HG02588 (cell line): ENCODE measurements around the gene BTBD2.

Source experiments
- ATAC-seq: cut with Tn5 transposase; IDR thresholded peaks from one replicate; pipeline ENCODE4 v1.9.1; 2021; ENCODE audit warnings: mild to moderate bottlenecking, moderate library complexity; ENCODE audit not compliant: unreplicated experiment

Gene BTBD2

DNA sequence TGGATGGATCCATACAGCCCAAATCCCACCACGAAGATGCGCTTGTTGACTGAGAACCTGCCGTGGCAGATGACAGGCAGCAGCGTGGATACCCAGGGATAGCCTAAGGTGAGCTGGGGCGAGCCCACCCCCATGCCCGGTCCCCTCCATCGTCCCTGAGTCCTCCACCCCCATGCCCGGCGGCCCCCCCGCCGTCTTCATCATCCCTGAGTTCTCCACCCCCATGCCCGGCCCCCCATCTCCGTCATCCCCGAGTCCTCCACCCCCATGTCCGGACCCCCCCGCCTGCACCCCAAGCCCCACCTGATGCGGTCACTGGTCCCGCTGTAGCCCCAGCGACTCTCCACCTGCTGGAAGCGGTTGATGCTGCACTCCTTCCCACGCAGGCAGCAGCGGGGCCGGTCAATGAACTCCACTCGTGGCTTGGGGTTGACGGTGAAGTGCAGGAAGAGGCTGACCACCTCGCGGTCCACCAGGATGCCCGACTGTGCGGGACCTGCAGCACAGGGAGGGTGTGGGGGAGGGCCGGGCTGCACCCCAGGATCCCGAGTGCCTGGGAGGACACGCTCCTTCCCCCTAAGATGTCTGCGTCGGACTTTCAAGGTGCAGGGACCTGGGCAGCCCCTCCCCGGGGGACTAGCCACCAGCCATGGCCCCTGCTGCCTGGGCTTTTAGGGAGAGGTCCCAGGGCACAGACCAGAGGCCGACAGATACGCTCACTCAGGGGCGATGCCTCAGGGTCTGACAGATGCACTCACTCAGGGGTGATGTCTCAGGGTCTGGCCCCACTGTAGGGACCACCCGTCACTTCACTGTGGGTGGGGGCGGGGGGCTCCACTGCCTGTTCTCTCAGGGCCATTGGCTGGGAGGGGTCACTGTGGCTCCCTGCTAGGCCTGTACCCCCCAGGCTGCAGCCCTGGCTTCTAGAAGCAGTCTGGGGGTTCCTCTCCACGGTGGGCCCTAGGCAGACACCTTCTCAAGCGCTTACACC, 28.0 kb downstream of the BTBD2 start:
- no peak for ATAC-seq

DNA sequence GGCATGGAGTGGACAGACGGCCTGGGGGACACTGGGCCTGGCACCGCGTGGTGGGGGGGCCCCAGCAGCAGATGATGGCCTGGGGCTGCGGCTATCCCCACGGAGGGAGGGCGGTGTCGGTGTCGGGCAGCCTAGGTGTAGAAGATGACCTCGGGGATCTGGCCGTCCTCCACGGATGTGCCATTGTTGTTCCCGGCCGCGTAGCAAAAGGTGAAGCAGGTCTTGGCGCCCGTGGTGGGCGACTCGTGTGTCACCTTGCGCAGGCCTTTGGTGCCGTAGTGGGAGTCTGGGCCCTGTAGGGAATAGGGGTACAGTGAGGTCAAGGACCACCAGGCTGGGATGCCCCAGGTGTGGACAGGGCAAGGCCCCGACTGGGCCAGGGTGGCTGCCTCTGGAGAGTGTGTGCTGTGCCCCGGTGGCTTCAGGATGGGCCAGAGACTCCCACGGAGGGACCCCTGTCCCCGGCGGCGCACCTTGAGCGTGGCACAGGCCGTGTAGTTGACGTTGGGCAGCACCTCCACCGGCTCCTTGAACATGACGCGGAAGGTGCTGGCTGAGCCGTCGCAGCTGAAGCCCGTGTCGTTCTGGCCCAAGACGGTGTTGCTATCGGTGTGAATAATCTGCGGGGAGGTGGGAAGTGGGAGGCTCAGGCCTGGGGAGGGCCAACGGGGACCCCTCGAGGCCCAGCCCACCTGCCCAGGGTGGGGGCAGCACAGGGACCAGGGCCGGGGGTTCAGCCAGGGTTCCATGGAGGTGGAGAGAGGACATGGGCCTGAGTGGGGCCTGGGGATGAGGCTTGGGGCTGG, 29.0 kb downstream of the BTBD2 start:
- no peak for ATAC-seq

DNA sequence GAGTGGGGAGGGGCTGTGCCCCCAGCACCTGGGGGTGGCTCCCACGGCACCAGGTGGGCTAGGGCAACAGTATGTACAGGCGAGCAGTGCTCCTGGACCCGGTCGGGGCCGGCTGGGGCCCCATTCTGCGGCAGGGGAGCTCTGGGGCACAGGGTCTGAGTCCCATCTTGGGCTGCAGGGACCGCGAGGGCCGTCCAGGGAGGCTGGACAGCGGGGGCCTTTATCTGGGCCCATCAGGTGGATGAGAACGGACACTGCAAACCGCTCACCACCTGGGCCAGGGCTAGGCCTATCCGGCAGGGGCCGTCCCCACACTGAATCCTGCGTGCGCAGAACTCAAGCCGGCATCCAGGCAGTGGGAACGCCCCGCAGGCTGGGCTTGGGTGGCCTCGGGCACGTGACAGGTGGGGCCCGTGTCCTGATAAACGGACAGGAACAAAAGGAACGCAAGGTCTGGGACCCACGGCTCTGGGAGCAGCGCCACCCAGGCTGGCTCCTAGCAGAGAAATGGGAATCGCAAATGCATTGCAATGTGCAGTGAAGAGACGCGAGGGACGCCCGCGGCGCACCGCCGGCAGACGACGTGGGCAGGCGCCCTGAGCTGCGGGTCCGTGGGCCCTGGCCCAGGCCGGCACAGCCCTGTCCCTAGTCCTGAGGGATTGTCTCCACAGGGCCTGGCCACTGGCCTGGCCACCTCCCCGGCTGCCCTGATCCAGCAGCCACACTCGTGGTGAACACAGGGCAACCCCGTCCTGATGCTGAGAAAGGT, 29.7 kb downstream of the BTBD2 start:
- no peak for ATAC-seq

DNA sequence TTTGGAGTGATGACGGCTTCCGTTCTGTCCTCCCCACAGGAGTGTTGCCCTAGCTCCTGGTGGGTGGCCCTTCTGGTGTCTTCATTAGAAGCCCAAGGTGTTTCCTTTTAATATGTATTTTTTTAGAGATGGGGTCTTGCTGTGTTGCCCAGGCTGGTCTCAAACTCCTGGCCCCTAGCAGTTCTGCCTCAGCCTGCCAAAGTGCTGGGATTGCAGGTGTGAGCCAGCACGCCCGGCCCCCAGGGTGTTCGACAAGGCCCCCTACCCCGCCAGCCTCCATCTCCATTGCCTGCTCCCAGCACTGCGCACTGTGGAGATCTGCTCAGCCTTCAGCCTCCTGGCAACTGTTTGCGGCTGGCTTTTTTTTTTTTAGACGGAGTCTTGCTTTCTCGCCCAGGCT, 31.2 kb downstream of the BTBD2 start:
- no peak for ATAC-seq

DNA sequence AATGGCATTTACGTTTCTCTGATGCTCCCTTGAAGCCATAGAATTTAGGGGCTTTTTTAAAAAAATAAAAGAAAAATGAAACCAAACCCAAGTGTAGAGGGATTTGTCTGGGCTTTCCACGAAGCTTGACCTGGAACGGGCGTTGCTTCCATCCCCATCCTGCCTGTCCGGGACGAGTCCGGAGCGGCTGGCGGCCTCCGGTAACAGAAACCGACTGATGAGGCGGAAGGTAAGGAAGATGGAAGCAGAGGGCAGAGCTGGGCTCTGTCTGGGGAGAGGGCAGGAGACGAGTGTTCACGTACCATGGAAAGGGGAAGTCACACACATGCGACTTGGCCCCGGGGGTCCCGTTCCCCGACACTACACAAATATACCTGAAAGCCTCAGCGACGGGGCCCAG, 34.3 kb downstream of the BTBD2 start:
- ATAC-seq, result no peak

DNA sequence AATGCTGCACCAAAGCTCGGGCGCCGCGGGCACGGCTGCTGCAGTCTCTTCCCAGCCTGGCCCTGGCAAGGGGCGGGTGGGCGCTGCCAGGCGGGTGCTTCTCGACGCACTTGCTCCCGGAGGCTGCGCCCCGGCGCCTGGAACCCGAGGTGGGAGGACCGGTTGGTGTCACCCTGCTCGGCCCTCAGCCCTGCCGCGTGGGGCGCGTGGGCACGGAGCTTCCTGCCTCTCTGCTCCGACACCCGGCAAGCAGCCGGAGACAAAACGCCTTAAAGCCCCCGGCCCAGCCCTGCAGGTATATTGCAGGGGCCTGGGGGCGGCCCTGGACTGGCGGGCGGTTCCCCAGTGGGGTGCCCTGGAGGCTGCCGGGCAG, 34.7 kb downstream of the BTBD2 start:
- no peak for ATAC-seq

DNA sequence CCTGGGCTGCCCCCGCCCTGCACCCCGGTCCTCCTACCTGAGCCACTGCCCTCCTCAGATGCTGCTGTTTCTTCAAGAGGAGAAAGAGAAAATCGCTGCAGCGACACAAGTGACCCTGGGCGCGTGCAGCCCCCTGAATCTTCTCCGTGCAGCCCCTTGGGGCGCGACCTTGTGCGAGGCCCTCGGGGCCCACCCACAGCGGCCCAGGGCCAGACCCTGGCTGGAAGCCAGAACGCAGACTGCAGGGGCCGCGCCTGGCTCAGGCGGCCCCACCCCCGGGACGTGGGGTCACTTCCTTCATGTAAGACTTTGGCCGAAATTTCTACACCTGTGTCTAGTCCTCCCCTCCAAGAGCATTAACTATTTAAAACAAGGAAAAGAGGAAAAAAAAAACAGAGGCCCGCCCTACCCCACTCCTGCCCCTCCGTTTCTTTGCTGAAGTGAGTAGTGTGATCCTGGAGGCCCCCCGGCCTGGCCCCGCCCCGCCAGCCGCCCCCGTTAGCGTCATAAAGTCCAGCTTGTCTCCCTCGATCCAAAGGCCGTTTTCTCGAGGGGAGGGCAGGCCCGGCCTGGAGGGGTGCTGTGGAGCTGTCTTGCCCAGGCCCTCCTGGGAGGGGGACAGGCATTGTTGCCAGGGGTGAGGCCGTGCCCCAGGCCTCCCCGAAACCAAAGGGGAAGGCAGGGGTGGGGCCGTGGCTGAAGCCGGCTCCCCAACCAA, 35.3 kb downstream of the BTBD2 start:
- no peak for ATAC-seq

DNA sequence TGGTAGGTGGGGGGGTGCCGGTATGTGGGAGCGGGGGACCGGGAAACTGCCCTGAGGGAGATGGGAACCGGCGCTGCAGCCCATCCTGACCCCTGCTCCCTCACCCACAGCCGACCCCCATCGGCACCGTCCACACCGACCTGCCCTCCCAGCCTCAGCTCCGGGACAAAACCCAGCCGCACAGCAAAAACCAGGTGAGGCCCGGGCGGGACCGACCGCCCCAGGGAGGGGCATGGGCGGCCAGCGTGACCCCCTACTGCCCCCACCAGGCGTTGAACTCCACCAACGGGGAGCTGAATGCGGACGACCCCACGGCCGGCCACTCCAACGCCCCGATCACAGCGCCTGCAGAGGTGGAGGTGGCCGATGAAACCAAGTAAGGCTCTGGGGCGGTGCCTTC, 35.9 kb downstream of the BTBD2 start:
- ATAC-seq, result no peak

DNA sequence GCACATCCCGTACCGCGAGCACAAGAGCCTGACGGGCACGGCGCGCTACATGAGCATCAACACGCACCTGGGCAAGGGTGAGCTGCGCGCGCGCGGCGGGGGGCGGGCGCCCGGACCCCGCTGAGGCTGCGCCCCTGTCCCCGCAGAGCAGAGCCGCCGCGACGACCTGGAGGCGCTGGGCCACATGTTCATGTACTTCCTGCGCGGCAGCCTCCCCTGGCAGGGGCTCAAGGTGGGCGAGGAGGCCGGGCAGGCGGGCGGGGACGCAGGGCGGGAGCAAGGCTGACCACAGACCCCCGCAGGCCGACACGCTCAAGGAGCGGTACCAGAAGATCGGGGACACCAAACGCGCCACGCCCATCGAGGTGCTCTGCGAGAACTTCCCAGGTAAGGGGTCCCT, 36.5 kb downstream of the BTBD2 start:
- no peak for ATAC-seq

DNA sequence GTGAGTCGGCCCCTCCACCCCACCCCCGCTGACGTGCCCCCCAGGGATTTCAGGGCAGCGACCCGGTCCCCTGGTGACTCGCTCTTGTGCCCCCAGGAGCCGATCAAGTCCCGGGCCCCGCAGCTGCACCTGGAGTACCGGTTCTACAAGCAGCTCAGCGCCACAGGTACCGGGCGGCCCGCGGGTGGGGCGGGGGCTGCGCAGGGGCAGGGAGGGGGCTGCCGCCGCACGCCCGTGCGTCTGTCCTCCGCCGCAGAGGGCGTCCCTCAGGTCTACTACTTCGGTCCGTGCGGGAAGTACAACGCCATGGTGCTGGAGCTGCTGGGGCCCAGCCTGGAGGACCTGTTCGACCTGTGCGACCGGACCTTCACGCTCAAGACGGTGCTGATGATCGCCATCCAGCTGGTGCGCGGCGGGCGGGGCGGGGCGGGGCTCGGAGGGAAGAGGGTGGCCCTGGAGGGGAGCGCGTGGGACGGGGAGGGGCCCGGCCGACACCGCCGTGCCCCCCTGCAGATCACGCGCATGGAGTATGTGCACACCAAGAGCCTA, 37.1 kb downstream of the BTBD2 start:
- ATAC-seq, result no peak

DNA sequence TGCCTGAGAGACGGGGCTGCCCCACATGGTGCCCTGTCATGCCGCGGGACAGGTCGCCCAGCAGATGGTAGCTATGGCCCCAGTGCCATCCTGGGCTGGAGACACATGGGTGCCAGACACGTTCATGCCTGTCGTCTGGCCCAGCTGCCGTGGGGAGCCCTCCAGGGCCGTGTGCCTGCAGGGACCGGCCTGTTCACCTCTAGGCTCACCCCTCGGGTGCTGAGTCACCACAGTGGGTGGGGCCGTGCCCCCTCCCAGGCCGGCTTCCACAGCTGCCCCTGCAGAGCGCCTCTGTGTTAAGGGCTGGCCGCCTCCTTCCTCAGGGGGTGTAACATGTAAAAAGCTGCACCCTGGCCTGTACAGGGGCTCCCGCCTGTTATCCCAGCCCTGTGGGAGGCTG, 38.4 kb downstream of the BTBD2 start:
- no peak for ATAC-seq

DNA sequence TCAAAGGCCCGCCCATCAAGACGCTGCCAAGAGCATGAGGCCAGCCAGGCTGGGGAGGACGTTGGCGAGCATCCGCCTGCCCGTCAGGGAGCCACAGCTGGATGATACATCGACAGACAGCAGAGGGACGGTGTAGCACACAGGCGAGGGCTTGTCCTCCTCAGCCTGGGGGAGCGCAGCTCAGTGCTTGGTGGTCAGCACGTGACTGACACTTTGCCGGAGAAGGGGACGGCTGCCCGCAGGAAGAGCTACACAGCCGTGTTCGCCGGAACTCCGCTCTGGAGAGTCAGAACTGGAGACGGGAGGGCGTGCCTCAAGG, 40.4 kb downstream of the BTBD2 start:
- no peak for ATAC-seq

DNA sequence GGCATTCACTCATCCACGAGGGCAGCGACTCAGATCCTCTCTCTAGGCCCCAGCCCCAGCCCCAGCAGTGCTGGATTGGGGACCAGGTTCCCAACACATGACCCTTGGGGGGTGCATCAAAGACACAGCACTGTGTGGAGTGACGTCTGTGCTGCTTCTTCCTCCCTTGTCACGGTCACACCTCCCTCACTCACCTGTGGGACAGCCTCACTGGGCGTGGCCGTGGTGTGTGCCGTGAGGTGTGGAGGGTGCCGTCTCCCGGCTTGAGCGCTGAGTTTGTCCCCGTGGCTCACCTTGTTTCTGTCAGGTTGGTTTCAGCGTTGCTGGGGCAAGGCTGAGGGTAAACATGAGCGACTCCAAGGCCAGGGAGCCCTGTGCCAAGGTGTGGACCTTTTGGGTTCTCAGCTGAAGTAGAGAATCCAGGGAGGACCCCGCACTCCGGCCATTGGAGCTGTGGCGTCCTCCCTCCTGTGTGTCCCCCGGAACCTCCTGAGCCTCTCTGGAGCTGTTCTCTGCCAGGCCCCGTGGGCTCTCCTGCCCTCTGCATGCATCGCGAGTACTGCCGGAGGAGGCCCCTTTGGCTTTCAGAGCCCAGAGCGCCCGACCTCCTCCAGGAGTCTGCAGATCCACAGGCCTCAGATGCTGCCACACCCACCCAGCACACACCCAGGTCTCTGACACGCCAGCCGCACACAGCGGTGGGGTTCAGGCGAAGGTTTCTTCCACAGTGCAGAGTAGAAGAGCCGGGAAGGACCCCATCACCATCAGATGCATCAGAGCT, 40.9 kb downstream of the BTBD2 start:
- ATAC-seq, result no peak

DNA sequence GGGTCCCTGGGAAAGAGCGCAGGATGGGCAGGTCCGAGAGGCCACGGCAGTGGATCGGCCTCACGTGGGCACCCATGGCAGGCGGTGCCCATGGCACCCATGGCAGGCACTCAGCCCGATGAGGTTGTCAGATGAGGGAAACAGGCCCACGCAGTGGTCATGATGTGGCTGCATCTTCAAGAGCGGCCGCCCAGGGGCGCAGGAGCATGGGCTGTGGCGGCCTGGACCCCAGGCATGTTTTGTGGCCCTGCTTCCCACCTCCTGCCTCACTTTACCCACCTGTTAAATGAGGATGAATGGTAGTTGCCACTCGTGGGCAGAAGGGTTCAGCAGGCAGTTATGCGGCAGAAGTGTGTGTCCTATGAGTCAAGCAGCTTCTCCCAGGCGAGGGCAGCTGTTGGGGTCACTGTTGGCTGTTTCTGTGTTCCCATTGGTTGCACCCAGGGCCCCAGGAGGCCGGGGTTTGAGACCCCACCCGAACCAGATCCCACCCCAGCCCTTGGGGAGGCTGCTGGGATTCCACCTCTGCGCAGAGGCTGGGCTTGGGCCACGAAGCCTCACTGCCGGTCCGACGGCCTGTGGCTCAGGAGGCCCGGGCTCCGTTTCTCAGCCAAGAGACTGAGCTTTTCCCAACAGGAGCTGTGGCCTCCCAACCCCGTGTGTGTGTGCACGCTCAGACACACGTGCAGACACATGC, 44.6 kb downstream of the BTBD2 start:
- no peak for ATAC-seq

DNA sequence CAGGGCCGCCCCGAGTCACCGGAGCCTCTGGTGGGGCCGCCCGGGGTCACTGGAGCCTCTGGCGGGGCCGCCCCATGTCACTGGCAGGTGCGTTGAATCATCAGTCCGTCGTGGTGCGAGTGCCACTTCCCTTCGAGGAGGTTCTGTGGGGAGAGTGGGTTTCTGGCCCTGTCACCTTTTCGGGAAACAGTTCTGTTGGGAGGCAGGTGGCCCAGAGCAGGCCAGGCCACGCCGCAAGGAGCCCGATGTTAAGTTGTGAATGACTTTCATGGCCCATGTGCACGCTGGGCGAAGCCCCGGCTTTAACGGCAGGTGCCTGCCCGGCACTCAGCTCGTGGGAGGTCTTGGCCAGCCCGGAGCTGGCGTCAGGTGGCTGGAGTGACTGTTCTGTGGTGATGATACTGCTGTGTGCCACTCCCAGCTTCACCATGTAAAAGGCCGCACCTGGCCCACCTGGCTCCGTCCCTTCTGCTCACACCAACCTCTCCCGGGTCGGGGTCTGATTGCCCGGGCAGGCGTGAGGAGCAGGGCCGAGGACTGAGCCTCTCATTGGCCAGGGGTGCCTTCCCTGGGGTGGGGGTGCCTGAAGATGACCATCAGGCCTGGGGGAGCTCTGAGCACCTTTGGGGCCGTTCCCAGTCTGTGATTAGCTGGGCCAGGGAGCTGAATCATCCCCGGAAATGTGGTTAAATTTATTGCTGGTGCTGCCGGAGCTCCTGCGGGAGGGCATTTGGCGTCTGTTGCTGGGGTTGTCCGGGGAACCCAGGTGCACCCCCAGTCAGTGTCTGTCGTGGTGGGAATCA, 45.3 kb downstream of the BTBD2 start:
- ATAC-seq, result no peak

DNA sequence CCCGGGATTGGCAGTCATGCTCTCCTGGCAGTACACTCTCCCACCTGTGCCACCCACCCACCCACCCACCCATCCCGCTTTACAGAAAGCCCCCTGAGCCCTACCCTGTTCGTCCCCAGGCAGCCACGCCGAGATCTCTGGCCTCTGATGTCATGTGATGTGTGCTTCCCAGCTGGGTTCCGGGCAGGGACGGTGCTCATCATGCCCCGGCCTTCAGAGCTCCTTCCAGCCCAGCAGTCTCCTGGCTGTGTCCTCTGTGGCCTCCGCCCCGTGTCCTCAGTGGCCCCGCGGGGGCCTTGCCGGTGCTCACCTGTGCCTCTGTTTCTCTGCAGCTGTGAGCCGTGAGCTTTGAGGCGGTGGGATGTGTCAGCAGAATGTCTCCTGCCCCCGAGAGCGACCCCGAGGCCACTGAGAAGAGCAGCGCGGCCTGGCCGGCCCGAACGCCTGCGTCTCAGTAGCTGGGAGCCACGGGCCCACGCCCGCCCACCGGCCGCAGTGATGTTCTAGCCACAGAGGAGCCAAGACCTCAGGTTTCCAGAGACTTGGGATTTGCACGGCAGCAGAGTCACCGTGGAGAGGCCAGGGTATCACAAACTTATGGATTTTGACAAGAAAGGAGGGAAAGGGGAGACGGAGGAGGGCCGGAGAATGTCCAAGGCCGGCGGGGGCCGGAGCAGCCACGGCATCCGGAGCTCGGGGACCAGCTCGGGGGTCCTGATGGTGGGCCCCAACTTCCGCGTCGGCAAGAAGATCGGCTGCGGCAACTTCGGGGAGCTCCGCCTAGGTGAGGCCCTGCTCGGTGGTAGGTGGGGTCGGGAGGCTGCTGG, 46.1 kb downstream of the BTBD2 start:
- no peak for ATAC-seq
